Skeletal muscle cell (primary cell): ENCODE results near the gene ST7.
"Not testable (repeated sequence)": the region's sequence is repeated elsewhere in the genome, so short reads cannot be mapped to it uniquely, and the experiment has no call there.

Experiments used
- DNase-seq: peaks from one replicate; pipeline ENCODE4 v3.0.0-alpha.2; 2010; ENCODE audit warnings: low read depth
- H3K4me3 ChIP-seq: 2 replicates; pipeline ENCODE4 v1.5.1; 2011; ENCODE audit warnings: low read depth, mild to moderate bottlenecking, control low read depth, low read length, moderate library complexity

The ST7 gene

GRCh38 chr7:116949941-116950801 is 3.1 kb upstream of the ST7 start:
- no peak for DNase-seq
- H3K4me3 ChIP-seq, result no peak overlapping the region

GRCh38 chr7:116950889-116951351 is 2.4 kb upstream of the ST7 start:
- H3K4me3 ChIP-seq, result no peak overlapping the region
- DNase-seq, result no peak

- no peak for DNase-seq
- H3K4me3 ChIP-seq, result no peak overlapping the region
Measured at GRCh38 chr7:116951366-116952292, 1.7 kb upstream of the ST7 start.

GRCh38 chr7:116952635-116953371 is 498 bp upstream of the ST7 start:
- no peak for DNase-seq
- peak overlapping the region; percentile 75 for H3K4me3 ChIP-seq

GRCh38 chr7:116953906-116954838 is 871 bp downstream of the ST7 start:
- peak; percentile 51 for DNase-seq
- peak overlapping the region; percentile 75 for H3K4me3 ChIP-seq

GRCh38 chr7:116955340-116955739 is 2.0 kb downstream of the ST7 start:
- H3K4me3 ChIP-seq, result peak overlapping the region; percentile 75
- no peak for DNase-seq

- DNase-seq, result no peak
- H3K4me3 ChIP-seq, result no peak overlapping the region
Measured at GRCh38 chr7:116955801-116956476, 2.6 kb downstream of the ST7 start.

GRCh38 chr7:116956477-116956804 is 3.1 kb downstream of the ST7 start:
- no peak for DNase-seq
- H3K4me3 ChIP-seq, result no peak overlapping the region

GRCh38 chr7:116957874-116958273 is 4.6 kb downstream of the ST7 start:
- H3K4me3 ChIP-seq, result no peak overlapping the region
- DNase-seq, result no peak

GRCh38 chr7:116961966-116962673 is 8.8 kb downstream of the ST7 start:
- H3K4me3 ChIP-seq, DNase-seq: not testable (repeated sequence)

- H3K4me3 ChIP-seq, result no peak overlapping the region
- no peak for DNase-seq
Measured at GRCh38 chr7:116963234-116963633, 9.9 kb downstream of the ST7 start.

- no peak for DNase-seq
Measured at GRCh38 chr7:116966601-116967000, 13.3 kb downstream of the ST7 start.

GRCh38 chr7:116967254-116967922 is 14.1 kb downstream of the ST7 start:
- no peak for DNase-seq
- H3K4me3 ChIP-seq, result no peak overlapping the region

More at GRCh38 chr7:116966601-116967000, 13.3 kb downstream of the ST7 start:
- no peak overlapping the region for H3K4me3 ChIP-seq

GRCh38 chr7:116967983-116968382 is 14.7 kb downstream of the ST7 start:
- H3K4me3 ChIP-seq, result no peak overlapping the region
- DNase-seq, result no peak

- DNase-seq, result no peak
- H3K4me3 ChIP-seq, result no peak overlapping the region
Measured at GRCh38 chr7:116968631-116969030, 15.3 kb downstream of the ST7 start.

GRCh38 chr7:116969371-116969902 is 16.1 kb downstream of the ST7 start:
- no peak overlapping the region for H3K4me3 ChIP-seq
- no peak for DNase-seq
